ENCODE data around the gene MAD1L1.

GRCh38 chr7:2011266-2012043 is 221.3 kb downstream of the MAD1L1 start:
- no peak for TF ChIP-seq EZH2 (IDR thresholded peaks at IDR 0.05; ENCODE audit: insufficient read depth, poor library complexity, severe bottlenecking)
- TF ChIP-seq EZH2phosphoT487 (IDR thresholded peaks at IDR 0.05; ENCODE audit: insufficient read depth, low read depth) = no peak
